Measurements from ENCODE around the gene PHF21A.

Gene PHF21A

GRCh38 chr11:45948356-45948755 is 172.9 kb downstream of the PHF21A start:
- TF ChIP-seq CTCF (IDR thresholded peaks at IDR 0.05) = no peak
- H3K27ac ChIP-seq = no peak overlapping the region
- H3K4me1 ChIP-seq (ENCODE audit: control insufficient read depth in 1 of 2, insufficient read depth in 1 of 2, low read depth in 1 of 2, low read length in 1 of 2) = no peaks in the 10 kb centered on the region
- H3K4me3 ChIP-seq (ENCODE audit: low read depth in 1 of 2, low read length in 1 of 2) = no peak overlapping the region
- H3K36me3 ChIP-seq = peaks cover 99% of the 10 kb centered on the region
- H3K9me3 ChIP-seq = no peaks in the 10 kb centered on the region
- no peaks in the 10 kb centered on the region for H3K27me3 ChIP-seq

- H3K36me3 ChIP-seq = peaks cover 98% of the 10 kb centered on the region
- no peaks in the 10 kb centered on the region for H3K27me3 ChIP-seq
- no peaks in the 10 kb centered on the region for H3K9me3 ChIP-seq
- H3K4me1 ChIP-seq (ENCODE audit: control insufficient read depth in 1 of 2, insufficient read depth in 1 of 2, low read depth in 1 of 2, low read length in 1 of 2) = no peaks in the 10 kb centered on the region
- no peak for TF ChIP-seq CTCF (IDR thresholded peaks at IDR 0.05)
- H3K4me3 ChIP-seq (ENCODE audit: low read depth in 1 of 2, low read length in 1 of 2) = no peak overlapping the region
- H3K27ac ChIP-seq = no peak overlapping the region
These were observed 173.4 kb downstream of the PHF21A start for GRCh38 chr11:45947885-45948284.

GRCh38 chr11:45945397-45945999 is 175.8 kb downstream of the PHF21A start:
- H3K36me3 ChIP-seq = peaks cover 99% of the 10 kb centered on the region

GRCh38 chr11:45942381-45942780 is 178.9 kb downstream of the PHF21A start:
- Histone ChIP-seq H3K27me3 (no peaks in the 10 kb centered on the region), H3K27ac (no peak overlapping the region), H3K9me3 (no peaks in the 10 kb centered on the region), H3K4me3 (ENCODE audit: low read depth in 1 of 2, low read length in 1 of 2) (no peak overlapping the region), H3K4me1 (ENCODE audit: control insufficient read depth in 1 of 2, insufficient read depth in 1 of 2, low read depth in 1 of 2, low read length in 1 of 2) (no peaks in the 10 kb centered on the region), H3K36me3 (peaks cover 90% of the 10 kb centered on the region)
- no peak for TF ChIP-seq CTCF (IDR thresholded peaks at IDR 0.05)

More at GRCh38 chr11:45945397-45945999, 175.8 kb downstream of the PHF21A start:
- no peak overlapping the region for H3K27ac ChIP-seq
- no peaks in the 10 kb centered on the region for H3K27me3 ChIP-seq
- H3K9me3 ChIP-seq = no peaks in the 10 kb centered on the region
- no peaks in the 10 kb centered on the region for H3K4me1 ChIP-seq (ENCODE audit: control insufficient read depth in 1 of 2, insufficient read depth in 1 of 2, low read depth in 1 of 2, low read length in 1 of 2)
- TF ChIP-seq CTCF (IDR thresholded peaks at IDR 0.05) = no peak
- no peak overlapping the region for H3K4me3 ChIP-seq (ENCODE audit: low read depth in 1 of 2, low read length in 1 of 2)

- no peaks in the 10 kb centered on the region for H3K27me3 ChIP-seq
- no peak for TF ChIP-seq CTCF (IDR thresholded peaks at IDR 0.05)
- no peak overlapping the region for H3K27ac ChIP-seq
- no peaks in the 10 kb centered on the region for H3K4me1 ChIP-seq (ENCODE audit: control insufficient read depth in 1 of 2, insufficient read depth in 1 of 2, low read depth in 1 of 2, low read length in 1 of 2)
- H3K4me3 ChIP-seq (ENCODE audit: low read depth in 1 of 2, low read length in 1 of 2) = no peak overlapping the region
- H3K9me3 ChIP-seq = no peaks in the 10 kb centered on the region
- peaks cover 90% of the 10 kb centered on the region for H3K36me3 ChIP-seq
These were observed 180.0 kb downstream of the PHF21A start for GRCh38 chr11:45941285-45941684.

Measured in neutrophil (primary cell).